HepG2 (cell line): ENCODE measurements around the gene TFEB. TPM values are rescaled to one million over a fixed set of nuclear protein-coding genes. Genes with fewer than 3 reads are reported as not detected.

Experiments
- ATAC-seq: fragments of 200-7000 bp; cut with Tn5 transposase; 3 replicates; pipeline ENCODE4 v1.9.1; 2020; ENCODE audit warnings: mild to moderate bottlenecking, moderate library complexity
- BruUV-seq: library from RNA; stranded (reverse); fragments of 400-500 nt; replicated peaks from 2 replicates; lab custom pipeline; 2021; lab: Mats Ljungman, UMichigan
- CTCF ChIA-PET: fragments of 300-600 bp; formaldehyde crosslinking; extraction: SDS; loops from one replicate; lab custom pipeline; 2021; ENCODE audit warnings: low total read pairs, inconsistent platforms, low intra/inter-chr PET ratio; lab: Yijun Ruan, JAX
- POLR2A ChIA-PET: fragments of 350-600 bp; sonication (Branson Sonifier 250); formaldehyde crosslinking; loops from one replicate; lab custom pipeline; 2020; ENCODE audit warnings: antibody characterized with exemption, inconsistent platforms; lab: Yijun Ruan, JAX
- DNase-seq: peaks from one replicate; pipeline ENCODE4 v3.0.0-alpha.2; 2015; ENCODE audit warnings: low spot score
- FAIRE-seq: peaks from 3 replicates; lab custom pipeline; 2011; peaks lifted over from hg19 to GRCh38; lab: Jason Lieb, UNC
- H2AFZ ChIP-seq: one replicate; pipeline ENCODE4 v1.6.1; 2011; ENCODE audit warnings: low read length, inconsistent platforms
- H3K27ac ChIP-seq: fragments of 300-600 bp; 3 replicates; pipeline ENCODE4 v1.8.0; 2011; ENCODE audit warnings: mixed run types, mild to moderate bottlenecking, mixed read lengths, low read length, inconsistent platforms; ENCODE audit not compliant: insufficient read depth; ENCODE audit errors: extremely low read length
- H3K27me3 ChIP-seq, 2 experiments: fragments of 200-600 bp in 1 of 2; 2 replicates in 1 of 2; 3 replicates in 1 of 2; pipeline versions ENCODE4 v1.6.0 to v1.8.0; 2011; ENCODE audit warnings: low read length in 2 of 2, mild to moderate bottlenecking in 2 of 2, moderate library complexity in 2 of 2, inconsistent platforms in 1 of 2; ENCODE audit not compliant: insufficient read depth in 2 of 2, control insufficient read depth in 1 of 2
- H3K36me3 ChIP-seq, 2 experiments: fragments of 200-600 bp in 1 of 2; replicated peaks in 1 of 2; 2 replicates in 1 of 2; 3 replicates in 1 of 2; pipeline versions ENCODE4 v1.5.1 to v1.8.0; 2011; ENCODE audit warnings: low read length in 2 of 2, inconsistent platforms in 1 of 2; ENCODE audit not compliant: insufficient read depth in 2 of 2, control insufficient read depth in 1 of 2
- H3K4me1 ChIP-seq: 2 replicates; pipeline ENCODE4 v1.5.1; 2012; ENCODE audit warnings: low read length, inconsistent platforms; ENCODE audit not compliant: insufficient read depth
- H3K4me2 ChIP-seq: 2 replicates; pipeline ENCODE4 v1.6.0; 2011; ENCODE audit warnings: low read depth, low read length, inconsistent platforms
- H3K4me3 ChIP-seq, 3 experiments: fragments of 200-600 bp in 1 of 3; sonication (generic), shearing (Covaris generic) in 1 of 3; replicated peaks in 1 of 3; 2 replicates each; pipeline ENCODE4 v1.5.1; 2011 to 2016; ENCODE audit warnings: low read length in 3 of 3, inconsistent platforms in 2 of 3, low read depth in 2 of 3, mild to moderate bottlenecking in 2 of 3, control low read depth in 1 of 3, mixed read lengths in 1 of 3; ENCODE audit not compliant: insufficient read depth in 1 of 3
- H3K79me2 ChIP-seq: one replicate; pipeline ENCODE4 v1.6.1; 2011; ENCODE audit warnings: low read length, inconsistent platforms; ENCODE audit not compliant: insufficient read depth
- H3K9ac ChIP-seq: 2 replicates; pipeline ENCODE4 v1.6.0; 2011; ENCODE audit warnings: mild to moderate bottlenecking, low read depth, low read length, inconsistent platforms; ENCODE audit not compliant: insufficient read depth
- H3K9me3 ChIP-seq: 2 replicates; pipeline ENCODE4 v1.5.1; 2012; ENCODE audit warnings: mild to moderate bottlenecking, low read length
- H4K20me1 ChIP-seq: 2 replicates; pipeline ENCODE4 v1.6.0; 2011; ENCODE audit warnings: inconsistent platforms, mild to moderate bottlenecking, low read length, moderate library complexity; ENCODE audit not compliant: insufficient read depth
- FOXP1 ChIP-seq, 2 experiments: fragments of 450-650 bp in 1 of 2; IDR thresholded peaks; 2 replicates each; pipeline ENCODE4 v1.6.1; 2017 to 2018; ENCODE audit warnings: antibody characterized with exemption in 1 of 2
- HNRNPK ChIP-seq: fragments of 200-400 bp; formaldehyde crosslinking; IDR thresholded peaks from 2 replicates; pipeline ENCODE4 v1.6.1; 2018; ENCODE audit warnings: low read length, low read depth, moderate library complexity, mild to moderate bottlenecking; ENCODE audit not compliant: poor library complexity, severe bottlenecking
- PHF8 ChIP-seq: sonication (generic); formaldehyde crosslinking; IDR thresholded peaks from 2 replicates; pipeline ENCODE4 v1.5.0; 2020; ENCODE audit warnings: missing genetic modification reagents
- POLR2G ChIP-seq: fragments of 200-400 bp; formaldehyde crosslinking; IDR thresholded peaks from 2 replicates; pipeline ENCODE4 v1.6.1; 2018; ENCODE audit warnings: mild to moderate bottlenecking, low read depth, low read length, moderate library complexity
- RERE ChIP-seq: IDR thresholded peaks from 2 replicates; pipeline ENCODE4 v1.6.1; 2016; ENCODE audit warnings: low read depth, missing genetic modification reagents, missing compliant biosample characterization
- ZFY ChIP-seq: sonication (generic); formaldehyde crosslinking; IDR thresholded peaks from 2 replicates; pipeline ENCODE4 v1.4.0; 2020; ENCODE audit warnings: missing genetic modification reagents
- ZMYM3 ChIP-seq: sonication (generic); formaldehyde crosslinking; IDR thresholded peaks from 2 replicates; pipeline ENCODE4 v1.5.1; 2020; ENCODE audit warnings: mild to moderate bottlenecking, missing genetic modification reagents
- ZNF629 ChIP-seq: sonication (generic); formaldehyde crosslinking; conservative IDR thresholded peaks from 2 replicates; pipeline ENCODE4 v1.5.0; 2020; ENCODE audit warnings: missing genetic modification reagents
- WGBS: methylation state at CpG from one replicate; pipeline ENCODE4 v1.1.6; 2017; ENCODE audit warnings: low lambda C conversion rate; 5-methylcytosine and 5-hydroxymethylcytosine counted together
- in situ Hi-C: cut with HindIII; loops from 2 replicates; pipeline ENCODE4 v1.10.0; 2017; ENCODE audit warnings: low pct_unique_long_range_greater_than_20kb; ENCODE audit not compliant: extremely low pct_ligation_motif_present
- intact Hi-C: fragments of 100-400 bp; cut with micrococcal nuclease; formaldehyde crosslinking; loops from one replicate; pipeline ENCODE4 v1.10.0; 2022; ENCODE audit not compliant: unreplicated experiment
- polyA plus RNA-seq, 8 experiments: library from polyadenylated mRNA; depleted of rRNA in 3 of 8; stranded (reverse) in 7 of 8; unstranded in 1 of 8; fragments of >200 nt; fragmentation: Illumina TruSeq in 4 of 8; extraction: Trizol in 4 of 8; gene quantifications; 2 replicates each; pipeline versions ENCODE4 v1.2.1 to v1.2.3, GENCODE V29; 2011 to 2016; ENCODE audit warnings: low read depth in 4 of 8, missing spikeins in 1 of 8, mixed read lengths in 1 of 8; ENCODE audit not compliant: insufficient read depth in 1 of 8
- total RNA-seq, 5 experiments: library from RNA; depleted of rRNA; stranded (reverse); fragments of >200 nt; fragmentation: Illumina TruSeq; extraction: Trizol; gene quantifications; 2 replicates each; pipeline ENCODE4 v1.2.3, GENCODE V29; 2016; ENCODE audit warnings: low read depth in 1 of 5

TFEB gene
- total and polyA plus RNA-seq, 2 of the 13 experiments (the other 11 are each of a cell fraction or from before 2014, with no cell fraction given) = 13.3 to 18.7 TPM

DNA sequence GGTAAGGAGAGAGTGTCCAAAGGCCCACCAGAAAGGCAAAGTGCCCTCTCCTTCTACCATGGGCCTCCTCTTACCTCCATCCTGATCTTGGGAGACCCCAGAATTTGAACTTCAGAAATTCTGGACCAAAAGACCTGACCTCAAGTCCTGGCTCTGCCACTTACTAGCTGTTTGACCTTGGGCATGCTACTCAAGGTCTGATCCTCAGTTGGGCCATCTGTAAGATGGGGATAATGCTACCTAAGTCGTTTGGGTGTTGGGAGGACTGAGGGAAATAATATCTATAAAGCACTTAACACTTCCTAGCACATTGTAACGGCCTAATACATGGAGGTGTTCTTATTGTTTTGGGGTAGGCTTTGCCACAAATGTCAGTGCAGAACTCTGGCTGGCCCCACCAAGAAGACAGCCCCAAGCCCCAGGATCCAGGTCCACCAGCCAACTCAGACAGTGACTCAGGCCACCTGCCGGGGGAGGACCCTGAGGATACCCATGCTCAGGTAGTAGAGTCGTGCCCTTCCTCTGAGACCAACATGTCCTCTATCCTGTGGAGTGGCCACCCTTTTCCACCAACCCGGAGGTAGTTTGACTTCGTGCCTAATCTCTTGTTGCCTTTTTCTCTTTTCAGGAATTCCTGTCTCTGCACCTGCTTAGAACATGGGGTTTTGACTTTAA is 47.8 kb upstream of the TFEB start:
- POLR2A ChIA-PET = no interaction called here

More for the DNA sequence above, 47.8 kb upstream of the TFEB start:
- in situ Hi-C loops (loop anchor here (5.0 to 25.0 kb wide), 2 partner anchors 264 to 429 kb away; partner anchors contain the start of gene MRPS10), intact Hi-C loops (loop anchor here (5.0 kb wide), 1 partner anchor 154 kb away; no protein-coding TSS in a partner anchor)
- Histone ChIP-seq H3K27ac (no peak overlapping the region), H4K20me1 (no peaks in the 10 kb centered on the region), H3K4me1 (peaks cover 31% of the 10 kb centered on the region), H3K27me3 (no peaks in the 10 kb centered on the region; a peak in 2 of 5 replicates), H3K4me3 (no peak overlapping the region), H3K36me3 (no peaks in the 10 kb centered on the region), H3K9me3 (no peaks in the 10 kb centered on the region), H3K9ac (no peak overlapping the region), H3K79me2 (peaks cover 14% of the 10 kb centered on the region), H2AFZ (no peak overlapping the region), H3K4me2 (no peak overlapping the region)
- FAIRE-seq = no peak
- CTCF ChIA-PET = no interaction called here
- no peak for ATAC-seq
- TF ChIP-seq ZFY (CRISPR knock-in tag) (no peak), ZMYM3 (peak; percentile 48; the same call in 1 of the 2 replicates), FOXP1 (IDR thresholded peaks at IDR 0.05) (no peak), FOXP1 (CRISPR knock-in tag; IDR thresholded peaks at IDR 0.05) (no peak), RERE (CRISPR knock-in tag) (no peak), POLR2G (0 out of 2 replicates have a peak, but pooled peaks have one; percentile 14), ZNF629 (CRISPR knock-in tag) (peak; percentile 84), HNRNPK (no peak), PHF8 (CRISPR knock-in tag) (no peak)
- DNase-seq = no peak
- WGBS = 69% methylated on average over 5 of the region's 6 CpGs
- no TSS peak for BruUV-seq
